H1 (cell line): Measurements from ENCODE around the gene SS18L1. TPM values are rescaled to one million over a fixed set of nuclear protein-coding genes. Genes with fewer than 3 reads are reported as not detected.

ENCODE experiments used
- BCL11A ChIP-seq, 2 experiments: IDR thresholded peaks; one replicate each; pipeline ENCODE4 v1.6.1; 2011; ENCODE audit warnings: low read depth in 2 of 2, low read length in 2 of 2, mild to moderate bottlenecking in 2 of 2
- NANOG ChIP-seq: IDR thresholded peaks from 2 replicates; pipeline ENCODE4 v1.6.1; 2011; ENCODE audit warnings: low read length, low read depth, mild to moderate bottlenecking, inconsistent platforms; ENCODE audit not compliant: insufficient read depth, poor library complexity, severe bottlenecking
- POLR2A ChIP-seq, 2 experiments: IDR thresholded peaks; 1 replicate in 1 of 2; 2 replicates in 1 of 2; pipeline ENCODE4 v1.6.1; 2011; ENCODE audit warnings: low read depth in 2 of 2, low read length in 2 of 2, mild to moderate bottlenecking in 2 of 2; ENCODE audit errors: control extremely low read depth in 1 of 2
- RNF2 ChIP-seq: fragments of 200-900, 300-1000 bp; sonication (generic); IDR thresholded peaks from 2 replicates; pipeline ENCODE4 v1.7.1; 2016; ENCODE audit warnings: borderline replicate concordance, low read depth, mild to moderate bottlenecking, antibody characterized with exemption, low read length; ENCODE audit not compliant: poor library complexity, severe bottlenecking; ENCODE audit errors: missing control alignments
- SIRT6 ChIP-seq: IDR thresholded peaks from one replicate; pipeline ENCODE4 v1.7.1; 2012; ENCODE audit warnings: low read length, inconsistent platforms
- TBP ChIP-seq: IDR thresholded peaks from 2 replicates; pipeline ENCODE4 v1.6.1; 2011; ENCODE audit warnings: low read depth, low read length, improper control_type of control experiment
- ZNF274 ChIP-seq: IDR thresholded peaks from 2 replicates; pipeline ENCODE4 v1.7.0; 2012; ENCODE audit warnings: low read length, borderline replicate concordance; ENCODE audit errors: extremely low read depth
- polyA plus RNA-seq, 7 experiments: library from polyadenylated mRNA; depleted of rRNA in 3 of 7; stranded (reverse) in 5 of 7; unstranded in 2 of 7; fragments of >200 nt in 5 of 7; fragments of 200-250 nt in 2 of 7; gene quantifications; 1 replicate in 5 of 7; 2 replicates in 1 of 7; 4 replicates in 1 of 7; pipeline versions ENCODE4 v1.2.1 to v1.2.3, GENCODE V29; 2011 to 2013; ENCODE audit warnings: missing spikeins in 2 of 7, mixed read lengths in 2 of 7
- total RNA-seq: library from RNA; stranded (reverse); fragmentation: NEBNext Ultra II Directional; extraction: Animal tissue kit (Norgen Biotek cat#: 25700); gene quantifications from 2 replicates; pipeline ENCODE4 v1.2.1, GENCODE V29; 2021

Gene SS18L1
- total and polyA plus RNA-seq, 2 of the 8 experiments (the other 6 are each of a cell fraction or from before 2014, with no cell fraction given), result 28.4 to 29.7 TPM

DNA sequence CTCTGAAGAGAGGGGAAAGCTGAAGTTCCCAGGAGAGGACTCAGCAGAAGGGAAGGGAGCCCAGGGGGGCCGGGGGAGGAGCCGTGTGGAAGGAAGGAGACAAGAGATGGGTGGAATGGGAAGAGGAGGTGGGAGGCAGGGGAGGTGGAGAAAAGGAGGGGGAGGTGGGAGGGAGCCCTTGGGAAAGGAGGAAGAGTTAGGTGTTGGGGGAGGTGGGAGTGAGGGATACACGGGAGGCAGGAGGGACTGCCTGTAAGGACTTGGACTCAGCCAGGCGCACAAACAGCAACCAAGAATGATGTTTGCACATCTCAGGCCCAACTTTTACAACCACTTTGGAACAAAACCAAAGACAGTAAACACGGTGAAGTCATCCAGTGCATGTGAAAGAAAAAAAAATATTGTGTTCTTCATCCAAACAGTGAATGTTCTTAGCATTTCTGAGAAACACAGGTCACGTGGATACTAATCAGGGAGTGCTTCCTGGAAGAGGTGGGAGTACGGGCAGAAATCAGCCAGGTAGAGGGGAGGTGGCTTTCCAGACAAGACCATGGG, 38.7 kb upstream of the SS18L1 start (continued):
- TF ChIP-seq ZNF274 (no peak), NANOG (no peak), RNF2 (no peak), TBP (no peak), POLR2A (IDR thresholded peaks at IDR 0.05; ENCODE audit: control extremely low read depth in 1 of 2, low read depth in 2 of 2, low read length in 2 of 2) (no peak), BCL11A (IDR thresholded peaks at IDR 0.05; ENCODE audit: low read depth in 2 of 2, low read length in 2 of 2) (no peak), SIRT6 (no peak)
